Activated T-cell treated with anti-CD3 and anti-CD28 coated beads, Interleukin-2, amount 50 U/mL, for 24 hours (primary cell): ENCODE results near the gene ZNF239.

Experiments used
- DNase-seq: peaks from one replicate; pipeline ENCODE4 v3.0.0-alpha.2; 2020
- H3K27ac Mint-ChIP-seq: 2 replicates; pipeline ENCODE4 v1.8.0; 2020; ENCODE audit warnings: mild to moderate bottlenecking, mixed read lengths
- H3K27me3 Mint-ChIP-seq: 2 replicates; pipeline ENCODE4 v1.8.0; 2020; ENCODE audit warnings: mixed read lengths
- H3K36me3 Mint-ChIP-seq: 2 replicates; pipeline ENCODE4 v1.8.0; 2020; ENCODE audit warnings: low read depth, mixed read lengths
- H3K4me1 Mint-ChIP-seq: 2 replicates; pipeline ENCODE4 v1.8.0; 2020; ENCODE audit warnings: low read depth, mixed read lengths
- H3K4me3 Mint-ChIP-seq: 2 replicates; pipeline ENCODE4 v1.8.0; 2020; ENCODE audit warnings: mild to moderate bottlenecking, moderate library complexity, mixed read lengths
- H3K9me3 Mint-ChIP-seq: 2 replicates; pipeline ENCODE4 v1.8.0; 2020; ENCODE audit warnings: mixed read lengths

Gene ZNF239

GRCh38 chr10:43524434-43525247 is 49.8 kb downstream of the ZNF239 start:
- Mint-ChIP-seq H3K36me3 (peaks cover 36% of the 10 kb centered on the region), H3K9me3 (peaks cover 59% of the 10 kb centered on the region), H3K4me1 (no peaks in the 10 kb centered on the region), H3K27ac (no peak overlapping the region), H3K4me3 (no peak overlapping the region), H3K27me3 (peaks cover 3% of the 10 kb centered on the region)
- no peak for DNase-seq
